K562 (cell line): ENCODE data around the gene PLA2R1.

Experiments used
- GTF2F1 ChIP-seq: IDR thresholded peaks from 2 replicates; pipeline ENCODE4 v1.6.1; 2011; ENCODE audit warnings: low read depth, low read length, improper control_type of control experiment
- HCFC1 ChIP-seq: IDR thresholded peaks from 2 replicates; pipeline ENCODE4 v1.6.1; 2012; ENCODE audit warnings: low read depth, low read length, improper control_type of control experiment
- RBM14 ChIP-seq: fragments of 200-400 bp; formaldehyde crosslinking; IDR thresholded peaks from 2 replicates; pipeline ENCODE4 v1.6.1; 2018; ENCODE audit warnings: low read depth, mild to moderate bottlenecking, low read length, moderate library complexity, borderline replicate concordance; ENCODE audit not compliant: insufficient read depth

- TF ChIP-seq RBM14 (no peak), HCFC1 (no peak), GTF2F1 (no peak)
These were observed 46.7 kb downstream of the PLA2R1 start for GRCh38 chr2:160015746-160016145.
